Measurements from ENCODE around the gene HOXC9. TPM values are rescaled to one million over a fixed set of nuclear protein-coding genes. Genes with fewer than 3 reads are reported as not detected.

The HOXC9 gene
- total and polyA plus RNA-seq, 9 of the 15 experiments (the other 6 are each of a cell fraction or from before 2014, with no cell fraction given), result 1.1 to 10.5 (median 9.3) TPM

DNA sequence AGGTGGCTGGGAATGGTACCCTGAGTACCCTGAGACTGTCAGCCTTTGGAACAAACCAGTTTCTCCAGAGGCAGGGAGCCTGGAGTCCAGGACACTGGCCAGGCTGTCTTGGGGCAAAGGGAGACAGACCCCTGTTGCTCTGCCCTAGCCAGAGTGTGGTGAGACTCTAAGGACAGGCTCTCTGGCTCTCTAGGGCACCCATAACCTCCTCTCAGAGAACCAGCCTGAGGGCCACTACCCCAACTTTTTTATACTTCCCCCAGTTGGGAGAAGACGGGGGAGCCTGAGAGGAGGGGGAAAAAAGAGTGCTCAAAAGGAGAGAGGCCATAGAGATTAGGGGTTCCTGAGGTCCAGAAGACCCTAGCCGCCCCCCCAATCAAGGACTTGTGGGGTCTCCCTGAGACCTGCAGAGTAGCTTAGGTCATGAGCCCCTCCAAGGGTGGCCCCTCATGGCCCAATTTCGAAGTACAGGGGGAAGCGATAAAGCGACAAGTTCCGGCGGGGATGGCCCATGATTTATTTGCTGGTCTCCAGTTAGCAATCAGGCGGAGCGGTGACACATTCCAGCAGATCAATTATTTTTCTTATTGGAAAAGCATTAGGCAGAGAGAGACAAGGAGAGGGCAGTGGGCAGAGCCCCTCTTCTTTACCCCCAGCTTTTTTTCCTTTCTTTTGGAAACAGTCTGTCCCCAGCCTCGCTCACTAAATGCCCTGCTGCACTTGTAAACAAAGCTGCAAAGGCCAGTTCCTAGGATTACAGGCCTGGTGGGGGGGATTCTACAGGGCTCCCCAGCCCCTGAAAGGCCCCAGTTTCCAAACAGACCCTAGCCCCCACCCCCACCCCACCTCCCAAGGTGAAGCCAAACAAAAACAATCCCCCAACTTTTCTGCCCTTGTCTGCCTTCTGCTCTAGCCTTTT is 10.4 kb downstream of the HOXC9 start (continued):
- TF ChIP-seq, protein P1, sequence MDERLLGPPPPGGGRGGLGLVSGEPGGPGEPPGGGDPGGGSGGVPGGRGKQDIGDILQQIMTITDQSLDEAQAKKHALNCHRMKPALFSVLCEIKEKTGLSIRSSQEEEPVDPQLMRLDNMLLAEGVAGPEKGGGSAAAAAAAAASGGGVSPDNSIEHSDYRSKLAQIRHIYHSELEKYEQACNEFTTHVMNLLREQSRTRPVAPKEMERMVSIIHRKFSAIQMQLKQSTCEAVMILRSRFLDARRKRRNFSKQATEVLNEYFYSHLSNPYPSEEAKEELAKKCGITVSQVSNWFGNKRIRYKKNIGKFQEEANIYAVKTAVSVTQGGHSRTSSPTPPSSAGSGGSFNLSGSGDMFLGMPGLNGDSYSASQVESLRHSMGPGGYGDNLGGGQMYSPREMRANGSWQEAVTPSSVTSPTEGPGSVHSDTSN (CRISPR knock-in tag; IDR thresholded peaks at IDR 0.05; ENCODE audit: low read depth), result no peak
- TF ChIP-seq, protein P1 (tag; conservative IDR thresholded peaks at IDR 0.05; ENCODE audit: low read depth), result peak; percentile 59
- TF ChIP-seq, protein P2, sequence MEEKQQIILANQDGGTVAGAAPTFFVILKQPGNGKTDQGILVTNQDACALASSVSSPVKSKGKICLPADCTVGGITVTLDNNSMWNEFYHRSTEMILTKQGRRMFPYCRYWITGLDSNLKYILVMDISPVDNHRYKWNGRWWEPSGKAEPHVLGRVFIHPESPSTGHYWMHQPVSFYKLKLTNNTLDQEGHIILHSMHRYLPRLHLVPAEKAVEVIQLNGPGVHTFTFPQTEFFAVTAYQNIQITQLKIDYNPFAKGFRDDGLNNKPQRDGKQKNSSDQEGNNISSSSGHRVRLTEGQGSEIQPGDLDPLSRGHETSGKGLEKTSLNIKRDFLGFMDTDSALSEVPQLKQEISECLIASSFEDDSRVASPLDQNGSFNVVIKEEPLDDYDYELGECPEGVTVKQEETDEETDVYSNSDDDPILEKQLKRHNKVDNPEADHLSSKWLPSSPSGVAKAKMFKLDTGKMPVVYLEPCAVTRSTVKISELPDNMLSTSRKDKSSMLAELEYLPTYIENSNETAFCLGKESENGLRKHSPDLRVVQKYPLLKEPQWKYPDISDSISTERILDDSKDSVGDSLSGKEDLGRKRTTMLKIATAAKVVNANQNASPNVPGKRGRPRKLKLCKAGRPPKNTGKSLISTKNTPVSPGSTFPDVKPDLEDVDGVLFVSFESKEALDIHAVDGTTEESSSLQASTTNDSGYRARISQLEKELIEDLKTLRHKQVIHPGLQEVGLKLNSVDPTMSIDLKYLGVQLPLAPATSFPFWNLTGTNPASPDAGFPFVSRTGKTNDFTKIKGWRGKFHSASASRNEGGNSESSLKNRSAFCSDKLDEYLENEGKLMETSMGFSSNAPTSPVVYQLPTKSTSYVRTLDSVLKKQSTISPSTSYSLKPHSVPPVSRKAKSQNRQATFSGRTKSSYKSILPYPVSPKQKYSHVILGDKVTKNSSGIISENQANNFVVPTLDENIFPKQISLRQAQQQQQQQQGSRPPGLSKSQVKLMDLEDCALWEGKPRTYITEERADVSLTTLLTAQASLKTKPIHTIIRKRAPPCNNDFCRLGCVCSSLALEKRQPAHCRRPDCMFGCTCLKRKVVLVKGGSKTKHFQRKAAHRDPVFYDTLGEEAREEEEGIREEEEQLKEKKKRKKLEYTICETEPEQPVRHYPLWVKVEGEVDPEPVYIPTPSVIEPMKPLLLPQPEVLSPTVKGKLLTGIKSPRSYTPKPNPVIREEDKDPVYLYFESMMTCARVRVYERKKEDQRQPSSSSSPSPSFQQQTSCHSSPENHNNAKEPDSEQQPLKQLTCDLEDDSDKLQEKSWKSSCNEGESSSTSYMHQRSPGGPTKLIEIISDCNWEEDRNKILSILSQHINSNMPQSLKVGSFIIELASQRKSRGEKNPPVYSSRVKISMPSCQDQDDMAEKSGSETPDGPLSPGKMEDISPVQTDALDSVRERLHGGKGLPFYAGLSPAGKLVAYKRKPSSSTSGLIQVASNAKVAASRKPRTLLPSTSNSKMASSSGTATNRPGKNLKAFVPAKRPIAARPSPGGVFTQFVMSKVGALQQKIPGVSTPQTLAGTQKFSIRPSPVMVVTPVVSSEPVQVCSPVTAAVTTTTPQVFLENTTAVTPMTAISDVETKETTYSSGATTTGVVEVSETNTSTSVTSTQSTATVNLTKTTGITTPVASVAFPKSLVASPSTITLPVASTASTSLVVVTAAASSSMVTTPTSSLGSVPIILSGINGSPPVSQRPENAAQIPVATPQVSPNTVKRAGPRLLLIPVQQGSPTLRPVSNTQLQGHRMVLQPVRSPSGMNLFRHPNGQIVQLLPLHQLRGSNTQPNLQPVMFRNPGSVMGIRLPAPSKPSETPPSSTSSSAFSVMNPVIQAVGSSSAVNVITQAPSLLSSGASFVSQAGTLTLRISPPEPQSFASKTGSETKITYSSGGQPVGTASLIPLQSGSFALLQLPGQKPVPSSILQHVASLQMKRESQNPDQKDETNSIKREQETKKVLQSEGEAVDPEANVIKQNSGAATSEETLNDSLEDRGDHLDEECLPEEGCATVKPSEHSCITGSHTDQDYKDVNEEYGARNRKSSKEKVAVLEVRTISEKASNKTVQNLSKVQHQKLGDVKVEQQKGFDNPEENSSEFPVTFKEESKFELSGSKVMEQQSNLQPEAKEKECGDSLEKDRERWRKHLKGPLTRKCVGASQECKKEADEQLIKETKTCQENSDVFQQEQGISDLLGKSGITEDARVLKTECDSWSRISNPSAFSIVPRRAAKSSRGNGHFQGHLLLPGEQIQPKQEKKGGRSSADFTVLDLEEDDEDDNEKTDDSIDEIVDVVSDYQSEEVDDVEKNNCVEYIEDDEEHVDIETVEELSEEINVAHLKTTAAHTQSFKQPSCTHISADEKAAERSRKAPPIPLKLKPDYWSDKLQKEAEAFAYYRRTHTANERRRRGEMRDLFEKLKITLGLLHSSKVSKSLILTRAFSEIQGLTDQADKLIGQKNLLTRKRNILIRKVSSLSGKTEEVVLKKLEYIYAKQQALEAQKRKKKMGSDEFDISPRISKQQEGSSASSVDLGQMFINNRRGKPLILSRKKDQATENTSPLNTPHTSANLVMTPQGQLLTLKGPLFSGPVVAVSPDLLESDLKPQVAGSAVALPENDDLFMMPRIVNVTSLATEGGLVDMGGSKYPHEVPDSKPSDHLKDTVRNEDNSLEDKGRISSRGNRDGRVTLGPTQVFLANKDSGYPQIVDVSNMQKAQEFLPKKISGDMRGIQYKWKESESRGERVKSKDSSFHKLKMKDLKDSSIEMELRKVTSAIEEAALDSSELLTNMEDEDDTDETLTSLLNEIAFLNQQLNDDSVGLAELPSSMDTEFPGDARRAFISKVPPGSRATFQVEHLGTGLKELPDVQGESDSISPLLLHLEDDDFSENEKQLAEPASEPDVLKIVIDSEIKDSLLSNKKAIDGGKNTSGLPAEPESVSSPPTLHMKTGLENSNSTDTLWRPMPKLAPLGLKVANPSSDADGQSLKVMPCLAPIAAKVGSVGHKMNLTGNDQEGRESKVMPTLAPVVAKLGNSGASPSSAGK (IDR thresholded peaks at IDR 0.05), result no peak
- no peak for TF ChIP-seq CCAR2 (IDR thresholded peaks at IDR 0.05; ENCODE audit: low read depth, low read length)
- TF ChIP-seq, protein P3, sequence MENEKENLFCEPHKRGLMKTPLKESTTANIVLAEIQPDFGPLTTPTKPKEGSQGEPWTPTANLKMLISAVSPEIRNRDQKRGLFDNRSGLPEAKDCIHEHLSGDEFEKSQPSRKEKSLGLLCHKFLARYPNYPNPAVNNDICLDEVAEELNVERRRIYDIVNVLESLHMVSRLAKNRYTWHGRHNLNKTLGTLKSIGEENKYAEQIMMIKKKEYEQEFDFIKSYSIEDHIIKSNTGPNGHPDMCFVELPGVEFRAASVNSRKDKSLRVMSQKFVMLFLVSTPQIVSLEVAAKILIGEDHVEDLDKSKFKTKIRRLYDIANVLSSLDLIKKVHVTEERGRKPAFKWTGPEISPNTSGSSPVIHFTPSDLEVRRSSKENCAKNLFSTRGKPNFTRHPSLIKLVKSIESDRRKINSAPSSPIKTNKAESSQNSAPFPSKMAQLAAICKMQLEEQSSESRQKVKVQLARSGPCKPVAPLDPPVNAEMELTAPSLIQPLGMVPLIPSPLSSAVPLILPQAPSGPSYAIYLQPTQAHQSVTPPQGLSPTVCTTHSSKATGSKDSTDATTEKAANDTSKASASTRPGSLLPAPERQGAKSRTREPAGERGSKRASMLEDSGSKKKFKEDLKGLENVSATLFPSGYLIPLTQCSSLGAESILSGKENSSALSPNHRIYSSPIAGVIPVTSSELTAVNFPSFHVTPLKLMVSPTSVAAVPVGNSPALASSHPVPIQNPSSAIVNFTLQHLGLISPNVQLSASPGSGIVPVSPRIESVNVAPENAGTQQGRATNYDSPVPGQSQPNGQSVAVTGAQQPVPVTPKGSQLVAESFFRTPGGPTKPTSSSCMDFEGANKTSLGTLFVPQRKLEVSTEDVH (IDR thresholded peaks at IDR 0.05; ENCODE audit: low read depth, partially characterized antibody), result no peak
- TF ChIP-seq CEBPG (CRISPR knock-in tag; IDR thresholded peaks at IDR 0.05), result no peak
- TF ChIP-seq CEBPG (tag; conservative IDR thresholded peaks at IDR 0.05 in 1 of 2, IDR thresholded peaks at IDR 0.05 in 1 of 2), result no peak
- no peak for TF ChIP-seq ZNF830 (CRISPR knock-in tag; IDR thresholded peaks at IDR 0.05)
- TF ChIP-seq RB1 (IDR thresholded peaks at IDR 0.05; ENCODE audit: low read depth), result no peak
